Caco-2 (cell line): ENCODE measurements around the gene AMHR2. TPM values are rescaled to one million over a fixed set of nuclear protein-coding genes. Genes with fewer than 3 reads are reported as not detected.
"Not testable (repeated sequence)": the region's sequence is repeated elsewhere in the genome, so short reads cannot be mapped to it uniquely, and the experiment has no call there.

Source experiments
- BruUV-seq: library from RNA; stranded (reverse); fragments of 400-500 nt; replicated peaks from 2 replicates; lab custom pipeline; 2021; lab: Mats Ljungman, UMichigan
- CTCF ChIA-PET: fragments of 300-600 bp; sonication (Branson Sonifier 250); formaldehyde crosslinking; loops from one replicate; lab custom pipeline; 2022; ENCODE audit warnings: antibody characterized with exemption; lab: Charles Lee
- POLR2A ChIA-PET: fragments of 300-600 bp; sonication (Branson Sonifier 250); formaldehyde crosslinking; loops from one replicate; lab custom pipeline; 2022; ENCODE audit warnings: antibody characterized with exemption; lab: Charles Lee
- DNase-seq, 2 experiments: peaks; one replicate each; pipeline versions ENCODE4 v3.0.0 to v3.0.0-alpha.2; 2020 to 2022
- H3K27me3 ChIP-seq: replicated peaks from 2 replicates; pipeline ENCODE4 v1.6.0; 2011; ENCODE audit warnings: low read length; ENCODE audit not compliant: control insufficient read depth, insufficient read depth
- H3K36me3 ChIP-seq: 2 replicates; pipeline ENCODE4 v1.5.1; 2011; ENCODE audit warnings: low read length; ENCODE audit not compliant: control insufficient read depth, insufficient read depth
- H3K4me1 ChIP-seq: fragments of 250-450 bp; sonication (Bioruptor Pico); 2 replicates; pipeline ENCODE4 v1.5.1; 2020; ENCODE audit warnings: mild to moderate bottlenecking
- H3K4me3 ChIP-seq: 2 replicates; pipeline ENCODE4 v1.5.1; 2011; ENCODE audit warnings: low read depth, mild to moderate bottlenecking, control low read depth, low read length
- H3K9me3 ChIP-seq: fragments of 250-450 bp; sonication (Bioruptor Pico); 2 replicates; pipeline ENCODE4 v1.5.1; 2020; ENCODE audit warnings: mild to moderate bottlenecking, moderate library complexity
- H3K27ac Mint-ChIP-seq: one replicate; pipeline ENCODE4 v1.8.0; 2022; ENCODE audit warnings: mixed read lengths; ENCODE audit not compliant: unreplicated experiment
- H3K27me3 Mint-ChIP-seq: one replicate; pipeline ENCODE4 v1.8.0; 2022; ENCODE audit warnings: mixed read lengths; ENCODE audit not compliant: insufficient read depth, unreplicated experiment
- H3K36me3 Mint-ChIP-seq: one replicate; pipeline ENCODE4 v1.8.0; 2022; ENCODE audit warnings: mild to moderate bottlenecking, mixed read lengths; ENCODE audit not compliant: insufficient read depth, unreplicated experiment
- H3K4me1 Mint-ChIP-seq: one replicate; pipeline ENCODE4 v1.8.0; 2022; ENCODE audit warnings: low read depth, mixed read lengths; ENCODE audit not compliant: unreplicated experiment
- H3K4me3 Mint-ChIP-seq: one replicate; pipeline ENCODE4 v1.8.0; 2022; ENCODE audit warnings: mild to moderate bottlenecking, moderate library complexity, mixed read lengths; ENCODE audit not compliant: unreplicated experiment
- H3K9me3 Mint-ChIP-seq: one replicate; pipeline ENCODE4 v1.8.0; 2022; ENCODE audit warnings: mixed read lengths; ENCODE audit not compliant: unreplicated experiment
- intact Hi-C: fragments of 100-400 bp; cut with micrococcal nuclease; formaldehyde crosslinking; loops from one replicate; pipeline ENCODE4 v1.10.0; 2022; ENCODE audit not compliant: unreplicated experiment
- total RNA-seq: library from RNA; stranded (reverse); gene quantifications from 2 replicates; pipeline ENCODE4 v1.2.3, GENCODE V29; 2022
- TF ChIP-seq, protein P1 (sequence below), 2 experiments: fragments of 200-600 bp in 1 of 2; IDR thresholded peaks; 1 replicate in 1 of 2; 2 replicates in 1 of 2; pipeline versions ENCODE4 v1.5.1 to v1.8.0; 2011 to 2022; ENCODE audit warnings: antibody characterized with exemption in 1 of 2, control low read depth in 1 of 2, inconsistent platforms in 1 of 2, low read depth in 1 of 2, low read length in 1 of 2, mild to moderate bottlenecking in 1 of 2, moderate library complexity in 1 of 2; ENCODE audit not compliant: insufficient read depth in 1 of 2, severe bottlenecking in 1 of 2, unreplicated experiment in 1 of 2

The AMHR2 gene
- total RNA-seq, 1 experiment from 2014 or later = 0.48 TPM

GRCh38 chr12:53428741-53429140, 5.1 kb downstream of the AMHR2 start:
- Histone ChIP-seq H3K27me3 (no peaks in the 10 kb centered on the region), H3K36me3 (no peaks in the 10 kb centered on the region), H3K9me3 (no peaks in the 10 kb centered on the region), H3K4me3 (no peak overlapping the region), H3K4me1 (0 out of 2 replicates have a peak, but pooled peaks cover 3% of the 10 kb centered on the region)
- intact Hi-C loops = no loop called here
- no peak for DNase-seq
- Mint-ChIP-seq H3K36me3 (peaks cover 4% of the 10 kb centered on the region), H3K4me3 (no peak overlapping the region), H3K27me3 (no peaks in the 10 kb centered on the region), H3K27ac (no peak overlapping the region), H3K9me3 (no peaks in the 10 kb centered on the region), H3K4me1 (peaks cover 17% of the 10 kb centered on the region)
- ChIA-PET POLR2A (no interaction called here), CTCF (interaction anchor here (1.0 kb wide), 1 partner anchor 76 kb away, joined by 3 read pairs; no protein-coding TSS in a partner anchor)
- no TSS peak for BruUV-seq
- TF ChIP-seq, protein P1, sequence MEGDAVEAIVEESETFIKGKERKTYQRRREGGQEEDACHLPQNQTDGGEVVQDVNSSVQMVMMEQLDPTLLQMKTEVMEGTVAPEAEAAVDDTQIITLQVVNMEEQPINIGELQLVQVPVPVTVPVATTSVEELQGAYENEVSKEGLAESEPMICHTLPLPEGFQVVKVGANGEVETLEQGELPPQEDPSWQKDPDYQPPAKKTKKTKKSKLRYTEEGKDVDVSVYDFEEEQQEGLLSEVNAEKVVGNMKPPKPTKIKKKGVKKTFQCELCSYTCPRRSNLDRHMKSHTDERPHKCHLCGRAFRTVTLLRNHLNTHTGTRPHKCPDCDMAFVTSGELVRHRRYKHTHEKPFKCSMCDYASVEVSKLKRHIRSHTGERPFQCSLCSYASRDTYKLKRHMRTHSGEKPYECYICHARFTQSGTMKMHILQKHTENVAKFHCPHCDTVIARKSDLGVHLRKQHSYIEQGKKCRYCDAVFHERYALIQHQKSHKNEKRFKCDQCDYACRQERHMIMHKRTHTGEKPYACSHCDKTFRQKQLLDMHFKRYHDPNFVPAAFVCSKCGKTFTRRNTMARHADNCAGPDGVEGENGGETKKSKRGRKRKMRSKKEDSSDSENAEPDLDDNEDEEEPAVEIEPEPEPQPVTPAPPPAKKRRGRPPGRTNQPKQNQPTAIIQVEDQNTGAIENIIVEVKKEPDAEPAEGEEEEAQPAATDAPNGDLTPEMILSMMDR (IDR thresholded peaks at IDR 0.05; ENCODE audit: insufficient read depth in 1 of 2, low read depth in 1 of 2, low read length in 1 of 2, severe bottlenecking in 1 of 2, unreplicated experiment in 1 of 2) = no peak

GRCh38 chr12:53430116-53430515, 6.5 kb downstream of the AMHR2 start:
- TF ChIP-seq, protein P1 (IDR thresholded peaks at IDR 0.05; ENCODE audit: insufficient read depth in 1 of 2, low read depth in 1 of 2, low read length in 1 of 2, severe bottlenecking in 1 of 2, unreplicated experiment in 1 of 2) = no peak
- POLR2A ChIA-PET = no interaction called here
- Histone ChIP-seq H3K9me3 (no peaks in the 10 kb centered on the region), H3K4me3 (no peak overlapping the region), H3K27me3 (no peaks in the 10 kb centered on the region), H3K36me3 (no peaks in the 10 kb centered on the region), H3K4me1 (no peaks in the 10 kb centered on the region)
- CTCF ChIA-PET = interaction anchor here (0.7 kb wide), 1 partner anchor 219 kb away, joined by 4 read pairs; no protein-coding TSS in a partner anchor
- Mint-ChIP-seq H3K9me3 (no peaks in the 10 kb centered on the region), H3K4me1 (peaks cover 15% of the 10 kb centered on the region), H3K27me3 (no peaks in the 10 kb centered on the region), H3K4me3 (no peak overlapping the region), H3K27ac (peak overlapping the region; percentile 29), H3K36me3 (peaks cover 4% of the 10 kb centered on the region)
- intact Hi-C loops = no loop called here
- no TSS peak for BruUV-seq
- no peak for DNase-seq

GRCh38 chr12:53431187-53431586, 7.5 kb downstream of the AMHR2 start:
- H3K4me1 ChIP-seq = no peaks in the 10 kb centered on the region
- H3K4me3 Mint-ChIP-seq = no peak overlapping the region
- ChIA-PET CTCF (no interaction called here), POLR2A (interaction anchor here (0.6 kb wide), 1 partner anchor 44 kb away, joined by 4 read pairs; no protein-coding TSS in a partner anchor)
- peaks cover 4% of the 10 kb centered on the region for H3K36me3 Mint-ChIP-seq
- no peaks in the 10 kb centered on the region for H3K27me3 ChIP-seq
- H3K4me3 ChIP-seq = no peak overlapping the region
- BruUV-seq = no TSS peak
- H3K9me3 ChIP-seq = no peaks in the 10 kb centered on the region
- TF ChIP-seq, protein P1 (IDR thresholded peaks at IDR 0.05; ENCODE audit: insufficient read depth in 1 of 2, low read depth in 1 of 2, low read length in 1 of 2, severe bottlenecking in 1 of 2, unreplicated experiment in 1 of 2) = no peak
- intact Hi-C loops = no loop called here
- no peak for DNase-seq
- H3K9me3 Mint-ChIP-seq = no peaks in the 10 kb centered on the region
- H3K27me3 Mint-ChIP-seq = no peaks in the 10 kb centered on the region
- peaks cover 11% of the 10 kb centered on the region for H3K4me1 Mint-ChIP-seq
- H3K27ac Mint-ChIP-seq = no peak overlapping the region
- no peaks in the 10 kb centered on the region for H3K36me3 ChIP-seq

DNA sequence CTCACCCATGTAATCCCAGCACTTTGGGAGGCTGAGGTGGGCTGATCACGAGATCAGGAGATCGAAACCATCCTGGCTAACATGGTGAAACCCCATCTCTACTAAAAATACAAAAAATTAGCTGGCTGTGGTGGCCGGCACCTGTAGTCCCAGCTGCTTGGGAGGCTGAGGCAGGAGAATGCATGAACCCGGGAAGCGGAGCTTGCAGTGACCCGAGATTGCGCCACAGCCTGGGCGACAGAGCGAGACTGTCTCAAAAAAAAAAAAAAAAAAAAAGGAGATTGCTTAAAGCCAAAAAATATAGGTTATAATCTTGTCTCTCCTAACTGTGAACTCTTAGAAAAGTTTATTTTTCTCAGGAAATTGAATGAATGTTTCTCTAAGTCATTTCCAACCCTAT, 11.7 kb downstream of the AMHR2 start:
- H3K27me3 Mint-ChIP-seq, intact Hi-C loops, CTCF ChIA-PET: not testable (repeated sequence)

GRCh38 chr12:53439582-53439981, 15.9 kb downstream of the AMHR2 start:
- H3K9me3 ChIP-seq, H3K9me3 Mint-ChIP-seq, H3K27me3 Mint-ChIP-seq, H3K27me3 ChIP-seq, intact Hi-C loops, BruUV-seq, H3K4me3 ChIP-seq, DNase-seq, H3K27ac Mint-ChIP-seq, H3K36me3 ChIP-seq: not testable (repeated sequence)
- CTCF ChIA-PET = interaction anchor here (2.2 kb wide), 1 partner anchor 18 kb away, joined by 22 read pairs; no protein-coding TSS in a partner anchor
- POLR2A ChIA-PET = interaction anchor here (0.7 kb wide), 1 partner anchor 115 kb away, joined by 5 read pairs; no protein-coding TSS in a partner anchor
- Mint-ChIP-seq H3K36me3 (peaks cover 28% of the 10 kb centered on the region), H3K4me1 (peaks cover 19% of the 10 kb centered on the region), H3K4me3 (peak overlapping the region; percentile 61)
- H3K4me1 ChIP-seq = peaks cover 18% of the 10 kb centered on the region

More for the DNA sequence above, 11.7 kb downstream of the AMHR2 start:
- POLR2A ChIA-PET, H3K4me1 Mint-ChIP-seq, H3K9me3 ChIP-seq, H3K4me1 ChIP-seq, H3K27me3 ChIP-seq, BruUV-seq, H3K36me3 Mint-ChIP-seq, DNase-seq, H3K4me3 ChIP-seq, H3K4me3 Mint-ChIP-seq, H3K36me3 ChIP-seq, H3K27ac Mint-ChIP-seq, H3K9me3 Mint-ChIP-seq: not testable (repeated sequence)
